Dendritic cell treated with granulocyte-macrophage colony-stimulating factor and Interleukin-4, amounts not matched to agents 40 ng/mL and 50 ng/mL, for 4 days (primary cell): Measurements from ENCODE around the gene GCH1.

Source experiments
- H3K27ac Mint-ChIP-seq: one replicate; pipeline ENCODE4 v1.8.0; 2022; ENCODE audit warnings: mild to moderate bottlenecking, mixed read lengths
- H3K27me3 Mint-ChIP-seq: one replicate; pipeline ENCODE4 v1.8.0; 2022; ENCODE audit warnings: mild to moderate bottlenecking, mixed read lengths
- H3K36me3 Mint-ChIP-seq: one replicate; pipeline ENCODE4 v1.8.0; 2022; ENCODE audit warnings: low read depth, mixed read lengths
- H3K4me1 Mint-ChIP-seq: one replicate; pipeline ENCODE4 v1.8.0; 2022; ENCODE audit warnings: low read depth, mixed read lengths
- H3K4me3 Mint-ChIP-seq: one replicate; pipeline ENCODE4 v1.8.0; 2022; ENCODE audit warnings: mild to moderate bottlenecking, moderate library complexity, mixed read lengths
- H3K9me3 Mint-ChIP-seq: one replicate; pipeline ENCODE4 v1.8.0; 2022; ENCODE audit warnings: mixed read lengths
- intact Hi-C: fragments of 100-400 bp; cut with micrococcal nuclease; formaldehyde crosslinking; loops from one replicate; pipeline ENCODE4 v1.15.0; 2022

GCH1 gene

GRCh38 chr14:54902521-54903420 lies at the start of gene GCH1:
Gene GCH1, minus strand, starts transcription at chr14:54902826. Its CDS starts 163 bp downstream, at chr14:54902663.
- H3K4me3 Mint-ChIP-seq = peak within 1 kb of the TSS; percentile 82
- H3K27ac Mint-ChIP-seq = peak within 1 kb of the TSS; percentile 81
- H3K9me3 Mint-ChIP-seq = no peaks in the 10 kb centered on the region
- intact Hi-C loops = no loop called here
- H3K4me1 Mint-ChIP-seq = peaks cover 21% of the 10 kb centered on the region
- no peaks in the 10 kb centered on the region for H3K27me3 Mint-ChIP-seq
- peaks cover 5% of the 10 kb centered on the region for H3K36me3 Mint-ChIP-seq

DNA sequence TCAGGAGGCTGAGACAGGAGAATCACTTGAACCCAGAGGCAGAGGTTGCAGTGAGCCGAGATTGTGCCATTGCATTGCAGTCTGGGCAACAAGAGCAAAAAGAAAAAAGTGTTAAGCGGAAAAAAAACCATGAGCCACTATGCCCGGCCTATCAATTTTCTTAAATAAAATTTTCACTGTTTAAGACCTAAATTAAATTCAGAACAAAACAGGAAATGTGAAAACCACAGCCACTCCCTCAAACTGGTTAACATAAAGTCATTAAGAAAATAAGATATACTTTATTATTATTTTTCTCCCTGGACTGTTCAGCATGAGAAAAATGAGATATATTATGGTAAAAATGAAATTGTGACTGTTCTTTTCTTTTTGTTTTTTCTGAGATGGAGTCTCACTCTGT lies 44.6 kb upstream of the GCH1 start:
- Mint-ChIP-seq H3K4me3 (no peak overlapping the region), H3K27ac (no peak overlapping the region), H3K27me3 (no peaks in the 10 kb centered on the region), H3K9me3 (no peaks in the 10 kb centered on the region), H3K4me1 (peaks cover 13% of the 10 kb centered on the region), H3K36me3 (peaks cover 13% of the 10 kb centered on the region)
- intact Hi-C loops = no loop called here

DNA sequence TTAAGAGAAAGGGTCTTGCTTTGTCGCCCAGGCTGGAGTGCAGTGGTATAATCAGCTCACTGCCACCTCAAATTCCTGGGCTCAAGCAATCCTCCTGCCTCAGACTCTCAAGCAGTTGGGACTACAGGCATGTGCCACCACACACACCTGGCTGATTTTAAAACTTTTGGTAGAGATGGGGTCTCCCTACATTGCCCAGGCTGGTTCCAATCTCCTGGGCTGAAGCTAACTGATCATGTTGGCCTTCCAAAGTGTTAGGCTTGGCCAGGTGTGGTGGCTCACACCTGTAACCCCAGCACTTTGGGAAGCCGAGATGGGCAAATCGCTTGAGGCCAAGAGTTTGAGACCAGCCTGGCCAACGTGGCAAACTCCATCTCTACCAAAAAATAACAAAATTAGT lies 43.9 kb upstream of the GCH1 start:
- Mint-ChIP-seq H3K27me3 (no peaks in the 10 kb centered on the region), H3K27ac (no peak overlapping the region), H3K9me3 (no peaks in the 10 kb centered on the region), H3K4me1 (peaks cover 15% of the 10 kb centered on the region), H3K4me3 (no peak overlapping the region), H3K36me3 (peaks cover 13% of the 10 kb centered on the region)
- intact Hi-C loops = no loop called here

GRCh38 chr14:54944737-54945391 lies 42.2 kb upstream of the GCH1 start:
- H3K27me3 Mint-ChIP-seq = no peaks in the 10 kb centered on the region
- H3K4me1 Mint-ChIP-seq = peaks cover 18% of the 10 kb centered on the region
- H3K9me3 Mint-ChIP-seq = no peaks in the 10 kb centered on the region
- peaks cover 13% of the 10 kb centered on the region for H3K36me3 Mint-ChIP-seq
- intact Hi-C loops = no loop called here
- no peak overlapping the region for H3K4me3 Mint-ChIP-seq
- no peak overlapping the region for H3K27ac Mint-ChIP-seq

DNA sequence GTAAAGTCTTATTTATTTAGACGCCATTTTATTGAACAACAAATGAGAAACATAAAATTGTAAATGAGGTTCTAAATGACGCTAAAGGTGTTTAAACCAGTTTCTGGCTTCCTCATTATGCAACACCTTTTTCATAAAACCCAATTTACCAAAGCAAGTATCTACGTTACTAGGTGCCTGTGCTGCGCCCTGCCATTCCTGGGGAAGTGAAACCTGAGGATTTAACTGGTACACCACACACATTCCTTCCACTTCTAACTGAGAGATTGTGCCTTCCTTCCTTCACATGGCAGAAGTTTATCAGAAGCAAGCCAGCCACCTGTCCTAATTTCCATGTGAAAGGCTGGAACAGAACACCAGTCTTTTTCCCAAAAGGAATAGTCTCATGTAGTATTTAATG lies 40.3 kb upstream of the GCH1 start:
- peaks cover under 1% of the 10 kb centered on the region for H3K36me3 Mint-ChIP-seq
- no peaks in the 10 kb centered on the region for H3K9me3 Mint-ChIP-seq
- peak overlapping the region; percentile 49 for H3K4me3 Mint-ChIP-seq
- no peaks in the 10 kb centered on the region for H3K27me3 Mint-ChIP-seq
- peak overlapping the region; percentile 61 for H3K27ac Mint-ChIP-seq
- intact Hi-C loops = no loop called here
- peaks cover 18% of the 10 kb centered on the region for H3K4me1 Mint-ChIP-seq

- Mint-ChIP-seq H3K36me3 (no peaks in the 10 kb centered on the region), H3K4me3 (no peak overlapping the region), H3K4me1 (peaks cover 5% of the 10 kb centered on the region), H3K27ac (no peak overlapping the region), H3K27me3 (no peaks in the 10 kb centered on the region), H3K9me3 (no peaks in the 10 kb centered on the region)
- intact Hi-C loops = no loop called here
Measured at GRCh38 chr14:54936816-54937215, 34.2 kb upstream of the GCH1 start.

DNA sequence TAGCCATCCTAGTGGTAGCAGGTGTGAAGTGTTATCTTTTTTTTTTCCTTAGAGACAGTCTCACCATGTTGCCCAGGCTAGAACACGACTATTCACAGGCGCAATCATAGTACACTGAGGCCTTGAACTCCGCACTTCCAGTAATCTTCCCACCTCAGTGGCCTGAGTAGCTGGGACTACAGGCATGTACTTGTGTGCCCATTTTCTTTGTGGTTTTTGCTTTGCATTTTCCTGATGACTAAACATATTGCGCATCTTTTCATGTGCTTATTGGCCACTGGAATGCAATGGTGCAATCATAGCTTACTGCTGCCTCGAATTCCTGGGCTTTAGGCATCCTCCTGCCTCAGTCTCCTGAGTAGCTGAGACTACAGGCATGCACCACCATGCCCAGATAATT lies 33.3 kb upstream of the GCH1 start:
- Mint-ChIP-seq H3K4me3 (no peak overlapping the region), H3K27me3 (no peaks in the 10 kb centered on the region), H3K4me1 (no peaks in the 10 kb centered on the region), H3K36me3 (no peaks in the 10 kb centered on the region), H3K9me3 (no peaks in the 10 kb centered on the region), H3K27ac (no peak overlapping the region)
- intact Hi-C loops = no loop called here

DNA sequence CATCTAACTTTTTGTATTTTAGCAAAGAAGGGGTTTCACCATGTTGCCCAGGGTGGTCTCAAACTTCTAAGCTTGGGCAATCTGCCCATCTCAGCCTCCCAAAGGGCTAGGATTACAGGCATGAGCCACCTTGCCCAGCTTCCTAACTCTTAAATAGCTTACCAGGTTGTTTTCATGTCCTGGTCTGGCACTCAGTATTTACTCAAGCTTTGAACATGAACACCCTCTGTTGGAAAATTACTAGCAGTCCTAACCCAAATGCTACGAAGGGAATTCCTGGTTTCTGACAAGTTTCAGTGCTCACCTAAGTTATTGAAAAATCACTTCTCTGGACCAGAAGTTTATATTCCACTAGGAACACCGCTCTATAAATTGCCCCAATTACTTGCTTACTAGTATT lies 32.5 kb upstream of the GCH1 start:
- no peak overlapping the region for H3K27ac Mint-ChIP-seq
- no peak overlapping the region for H3K4me3 Mint-ChIP-seq
- intact Hi-C loops = no loop called here
- no peaks in the 10 kb centered on the region for H3K27me3 Mint-ChIP-seq
- no peaks in the 10 kb centered on the region for H3K4me1 Mint-ChIP-seq
- H3K9me3 Mint-ChIP-seq = no peaks in the 10 kb centered on the region
- H3K36me3 Mint-ChIP-seq = no peaks in the 10 kb centered on the region

DNA sequence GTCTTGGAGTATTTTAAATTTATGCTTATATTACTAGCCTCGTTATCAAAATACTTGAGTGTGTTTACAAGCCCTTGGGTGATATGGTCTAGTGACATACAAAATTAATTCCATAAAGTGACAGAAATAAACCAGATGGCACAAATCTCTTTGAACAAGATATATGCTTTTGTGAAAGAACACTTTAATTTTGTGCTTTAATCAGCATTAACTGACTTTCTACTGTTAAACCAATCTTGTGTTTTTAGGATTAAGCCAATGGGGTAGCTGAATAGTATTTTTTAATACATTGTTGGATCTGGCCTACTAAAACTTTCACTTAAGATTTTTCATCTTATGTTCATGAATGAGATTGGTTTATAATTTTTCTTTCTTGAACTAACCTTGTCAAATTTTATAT lies 30.4 kb upstream of the GCH1 start:
- intact Hi-C loops = no loop called here
- Mint-ChIP-seq H3K9me3 (no peaks in the 10 kb centered on the region), H3K4me1 (no peaks in the 10 kb centered on the region), H3K27ac (no peak overlapping the region), H3K4me3 (no peak overlapping the region), H3K27me3 (no peaks in the 10 kb centered on the region), H3K36me3 (no peaks in the 10 kb centered on the region)

GRCh38 chr14:54931598-54932340 lies 29.1 kb upstream of the GCH1 start:
- Mint-ChIP-seq H3K27me3 (no peaks in the 10 kb centered on the region), H3K4me1 (no peaks in the 10 kb centered on the region), H3K36me3 (no peaks in the 10 kb centered on the region), H3K9me3 (no peaks in the 10 kb centered on the region), H3K27ac (no peak overlapping the region), H3K4me3 (no peak overlapping the region)
- intact Hi-C loops = no loop called here

DNA sequence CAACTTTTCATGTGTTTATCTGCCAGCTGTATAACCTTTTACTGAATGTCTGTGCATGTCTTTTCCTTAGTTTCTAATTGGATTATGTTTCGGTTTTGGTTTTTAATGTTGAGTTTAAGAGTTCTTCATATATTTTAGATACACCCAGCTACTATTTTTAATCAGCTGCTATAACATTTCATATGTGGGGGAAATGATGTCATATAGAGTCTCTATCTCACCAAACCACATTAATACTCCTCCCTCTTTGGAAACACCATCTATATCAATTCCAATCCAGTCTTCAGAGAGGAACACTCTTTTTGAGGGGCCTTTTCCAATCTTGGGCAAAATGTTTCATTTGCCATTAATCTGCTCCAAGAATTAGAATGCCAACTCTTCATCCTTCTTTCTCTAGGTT lies 28.5 kb upstream of the GCH1 start:
- H3K27ac Mint-ChIP-seq = no peak overlapping the region
- H3K4me3 Mint-ChIP-seq = no peak overlapping the region
- no peaks in the 10 kb centered on the region for H3K9me3 Mint-ChIP-seq
- intact Hi-C loops = no loop called here
- H3K36me3 Mint-ChIP-seq = no peaks in the 10 kb centered on the region
- no peaks in the 10 kb centered on the region for H3K4me1 Mint-ChIP-seq
- H3K27me3 Mint-ChIP-seq = no peaks in the 10 kb centered on the region

DNA sequence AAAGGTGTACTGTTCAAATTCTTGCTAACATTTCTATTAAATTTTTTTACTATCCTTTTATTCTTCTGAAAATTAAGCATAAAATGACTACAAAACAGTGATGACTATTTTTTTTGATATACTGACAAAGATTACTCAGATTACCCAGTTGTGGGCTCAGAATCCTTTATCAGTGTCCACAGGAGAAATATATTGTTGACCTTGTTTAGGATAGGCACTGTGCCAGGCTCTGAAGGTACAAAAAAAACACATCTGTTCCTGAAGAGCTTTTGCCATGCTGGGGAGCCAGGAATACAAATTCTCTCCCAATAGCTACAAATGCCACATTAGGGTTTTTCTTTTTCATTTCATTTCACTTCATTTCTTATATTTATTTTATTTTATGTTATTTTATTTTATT lies 26.9 kb upstream of the GCH1 start:
- intact Hi-C loops = no loop called here
- H3K27me3 Mint-ChIP-seq = no peaks in the 10 kb centered on the region
- no peaks in the 10 kb centered on the region for H3K4me1 Mint-ChIP-seq
- H3K36me3 Mint-ChIP-seq = no peaks in the 10 kb centered on the region
- H3K4me3 Mint-ChIP-seq = no peak overlapping the region
- H3K27ac Mint-ChIP-seq = no peak overlapping the region
- H3K9me3 Mint-ChIP-seq = no peaks in the 10 kb centered on the region

GRCh38 chr14:54928216-54928615 lies 25.6 kb upstream of the GCH1 start:
- Mint-ChIP-seq H3K9me3 (no peaks in the 10 kb centered on the region), H3K36me3 (no peaks in the 10 kb centered on the region), H3K4me1 (no peaks in the 10 kb centered on the region), H3K27me3 (no peaks in the 10 kb centered on the region), H3K27ac (no peak overlapping the region), H3K4me3 (no peak overlapping the region)
- intact Hi-C loops = no loop called here

DNA sequence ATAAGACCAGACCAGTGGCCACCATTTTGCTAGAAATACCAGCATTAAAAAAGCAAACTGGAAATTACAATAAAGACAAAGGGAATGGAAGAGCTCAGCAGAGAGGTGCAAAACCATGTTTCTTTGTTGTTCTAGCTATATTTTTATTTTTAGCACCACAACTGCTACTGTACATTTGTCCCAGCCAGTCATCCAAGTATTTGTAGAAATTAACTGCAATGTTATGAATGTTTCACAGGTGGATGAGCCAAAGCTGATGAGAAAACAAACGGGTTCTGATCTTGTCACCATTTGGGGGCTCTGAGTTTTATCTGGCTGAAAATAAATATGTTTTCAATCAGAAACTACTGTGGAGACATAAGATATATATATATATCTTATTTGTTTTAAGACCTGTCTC lies 24.9 kb upstream of the GCH1 start:
- no peaks in the 10 kb centered on the region for H3K27me3 Mint-ChIP-seq
- no peaks in the 10 kb centered on the region for H3K4me1 Mint-ChIP-seq
- intact Hi-C loops = no loop called here
- H3K27ac Mint-ChIP-seq = no peak overlapping the region
- H3K9me3 Mint-ChIP-seq = no peaks in the 10 kb centered on the region
- no peak overlapping the region for H3K4me3 Mint-ChIP-seq
- H3K36me3 Mint-ChIP-seq = no peaks in the 10 kb centered on the region
